Activated naive CD8-positive, alpha-beta T cell treated with anti-CD3 and anti-CD28 coated beads, Interleukin-2, amount 50 U/mL, for 24 hours (primary cell): ENCODE results near the gene LRTM2.

Experiments used
- ATAC-seq: fragments of 150-1000 bp; cut with Tn5 transposase; one replicate; pipeline ENCODE4 v1.10.0; 2021
- DNase-seq: peaks from one replicate; pipeline ENCODE4 v3.0.0; 2021
- H3K27ac Mint-ChIP-seq: one replicate; pipeline ENCODE4 v1.8.0; 2021; ENCODE audit warnings: mild to moderate bottlenecking, mixed read lengths
- H3K27me3 Mint-ChIP-seq: one replicate; pipeline ENCODE4 v1.8.0; 2021; ENCODE audit warnings: mixed read lengths
- H3K36me3 Mint-ChIP-seq: one replicate; pipeline ENCODE4 v1.8.0; 2021; ENCODE audit warnings: low read depth, mixed read lengths
- H3K4me1 Mint-ChIP-seq: one replicate; pipeline ENCODE4 v1.8.0; 2021; ENCODE audit warnings: mixed read lengths
- H3K4me3 Mint-ChIP-seq: one replicate; pipeline ENCODE4 v1.8.0; 2021; ENCODE audit warnings: mild to moderate bottlenecking, moderate library complexity, mixed read lengths
- H3K9me3 Mint-ChIP-seq: one replicate; pipeline ENCODE4 v1.8.0; 2021; ENCODE audit warnings: mixed read lengths

Gene LRTM2

DNA sequence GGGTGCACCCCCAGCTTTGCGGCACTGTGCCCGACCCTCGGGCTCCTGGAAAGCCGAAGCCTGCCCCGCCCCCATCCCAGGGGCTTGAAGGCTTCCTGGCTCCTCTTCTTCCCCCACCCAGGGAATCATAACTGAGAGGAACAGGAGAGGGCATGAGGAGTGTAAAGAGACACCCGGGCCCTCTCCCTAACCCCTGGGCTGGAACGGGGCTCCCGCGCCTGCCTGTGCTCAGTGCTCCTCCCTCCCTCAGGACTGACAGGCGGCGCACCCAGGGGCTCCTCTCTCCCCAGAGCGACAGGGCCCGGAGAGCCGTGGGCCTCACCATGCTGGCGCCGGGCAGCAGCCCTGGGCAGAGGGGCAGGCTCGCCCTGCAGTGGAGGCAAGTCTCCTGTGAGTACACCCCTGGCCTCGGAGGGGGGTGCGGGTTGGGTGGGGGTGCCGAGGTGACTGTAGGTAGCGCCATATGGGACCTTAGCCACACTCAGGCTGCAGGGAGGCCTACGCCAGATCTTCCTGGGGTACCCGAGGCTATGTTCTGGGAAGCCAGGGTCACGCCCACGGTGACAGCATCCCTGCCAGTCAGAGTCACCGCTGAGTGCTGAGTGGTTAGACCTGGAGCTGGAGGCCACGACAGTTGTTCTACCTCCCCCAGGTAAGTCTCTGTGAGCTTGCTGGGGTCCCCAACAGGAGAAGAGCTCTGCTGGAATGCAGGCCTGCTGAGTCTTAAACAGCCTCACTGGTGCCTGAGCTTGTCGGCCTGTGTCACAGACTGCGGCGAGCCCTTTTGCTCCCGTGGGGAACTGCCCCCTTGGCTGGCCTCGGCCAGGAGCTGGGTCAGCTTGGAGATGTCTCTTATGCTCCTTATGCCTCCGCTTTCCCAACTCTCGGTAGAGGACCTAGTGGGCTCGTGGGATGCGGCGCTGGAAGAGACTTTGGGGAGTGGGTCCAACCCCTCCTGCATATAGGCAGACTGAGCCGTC is 7.8 kb downstream of the LRTM2 start:
- Mint-ChIP-seq H3K27ac (no peak overlapping the region), H3K4me1 (peaks cover 2% of the 10 kb centered on the region), H3K36me3 (no peaks in the 10 kb centered on the region), H3K9me3 (no peaks in the 10 kb centered on the region), H3K27me3 (peaks cover 23% of the 10 kb centered on the region), H3K4me3 (no peak overlapping the region)
- ATAC-seq (no peak), DNase-seq (no peak)

DNA sequence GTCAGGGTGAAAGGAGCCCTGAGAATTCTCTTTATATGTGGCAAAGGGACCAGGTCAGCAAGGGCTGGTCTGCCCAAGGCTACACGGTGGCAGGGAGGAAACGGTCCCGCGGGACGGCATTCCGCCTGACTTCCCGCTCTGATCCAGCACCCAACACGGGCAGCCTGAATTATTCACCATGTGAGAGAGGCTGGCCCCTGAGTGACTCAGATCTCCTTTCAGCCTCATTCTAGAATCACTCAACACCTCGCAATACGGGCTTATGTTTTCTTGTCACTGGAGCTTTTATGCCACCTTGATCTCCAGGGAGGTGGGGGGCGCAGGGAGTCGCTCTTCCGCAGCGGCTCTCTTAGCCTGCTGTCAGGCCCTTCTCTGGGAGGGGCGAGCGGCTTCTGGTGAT is 8.5 kb downstream of the LRTM2 start:
- Mint-ChIP-seq H3K27me3 (peaks cover 23% of the 10 kb centered on the region), H3K27ac (no peak overlapping the region), H3K4me3 (no peak overlapping the region), H3K9me3 (no peaks in the 10 kb centered on the region), H3K36me3 (no peaks in the 10 kb centered on the region), H3K4me1 (peaks cover 2% of the 10 kb centered on the region)
- DNase-seq (no peak), ATAC-seq (no peak)

DNA sequence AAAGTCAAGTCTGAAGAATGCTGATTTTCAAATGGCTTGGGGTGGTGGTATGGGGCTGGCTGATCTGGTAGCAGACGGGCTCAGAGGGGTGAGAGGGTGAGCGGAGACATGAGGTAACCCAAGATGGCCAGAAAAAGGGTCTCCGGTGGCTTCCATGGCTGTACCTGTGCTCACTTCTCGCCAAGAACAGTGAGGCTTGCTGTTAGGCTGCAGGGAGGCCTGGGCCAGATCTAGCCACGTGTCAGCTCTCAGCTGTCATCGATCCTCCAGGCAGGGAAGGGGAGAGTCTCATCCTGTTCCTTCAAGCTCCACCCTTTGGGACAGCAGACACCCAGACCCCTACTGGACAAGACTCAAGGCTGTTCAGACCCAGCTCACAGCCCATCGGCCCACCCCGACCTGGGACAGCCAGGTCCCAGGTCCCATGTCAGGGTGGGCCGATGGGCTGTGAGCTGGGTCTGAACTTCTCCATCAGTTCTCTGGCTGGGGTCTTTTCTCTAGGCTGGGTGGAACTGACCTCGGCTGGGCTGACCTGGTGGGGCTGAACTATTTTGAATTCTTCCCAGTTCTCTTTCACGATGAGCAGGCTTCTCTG is 9.0 kb downstream of the LRTM2 start:
- no peak overlapping the region for H3K27ac Mint-ChIP-seq
- H3K4me1 Mint-ChIP-seq, result peaks cover 2% of the 10 kb centered on the region
- ATAC-seq, result no peak
- no peaks in the 10 kb centered on the region for H3K9me3 Mint-ChIP-seq
- DNase-seq, result no peak
- no peaks in the 10 kb centered on the region for H3K36me3 Mint-ChIP-seq
- peaks cover 25% of the 10 kb centered on the region for H3K27me3 Mint-ChIP-seq
- H3K4me3 Mint-ChIP-seq, result no peak overlapping the region

DNA sequence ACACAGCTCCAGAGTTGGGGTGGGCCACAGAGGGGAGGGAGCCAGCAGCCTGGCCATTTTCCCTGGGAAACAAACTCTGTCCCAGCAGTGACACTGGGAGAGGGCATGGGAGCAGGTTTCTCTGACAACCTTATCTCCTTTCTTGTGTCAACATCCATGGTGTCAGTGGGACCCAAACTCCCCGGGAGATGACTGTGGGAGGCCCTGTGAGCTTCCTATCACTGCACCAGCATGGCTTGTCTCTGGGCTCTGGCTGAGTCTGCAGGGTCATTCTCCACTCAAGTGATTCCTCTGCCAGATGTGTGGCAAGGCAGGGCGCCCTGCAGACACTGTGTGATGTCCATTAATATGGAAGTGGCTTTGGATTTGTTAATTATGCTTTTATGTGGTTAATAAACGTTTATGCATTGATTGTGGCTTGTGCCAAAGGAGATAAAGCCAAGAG is 10.1 kb downstream of the LRTM2 start:
- no peak overlapping the region for H3K4me3 Mint-ChIP-seq
- no peaks in the 10 kb centered on the region for H3K36me3 Mint-ChIP-seq
- no peak for ATAC-seq
- no peaks in the 10 kb centered on the region for H3K9me3 Mint-ChIP-seq
- no peak overlapping the region for H3K27ac Mint-ChIP-seq
- H3K27me3 Mint-ChIP-seq, result peaks cover 29% of the 10 kb centered on the region
- H3K4me1 Mint-ChIP-seq, result peaks cover 2% of the 10 kb centered on the region
- DNase-seq, result no peak

DNA sequence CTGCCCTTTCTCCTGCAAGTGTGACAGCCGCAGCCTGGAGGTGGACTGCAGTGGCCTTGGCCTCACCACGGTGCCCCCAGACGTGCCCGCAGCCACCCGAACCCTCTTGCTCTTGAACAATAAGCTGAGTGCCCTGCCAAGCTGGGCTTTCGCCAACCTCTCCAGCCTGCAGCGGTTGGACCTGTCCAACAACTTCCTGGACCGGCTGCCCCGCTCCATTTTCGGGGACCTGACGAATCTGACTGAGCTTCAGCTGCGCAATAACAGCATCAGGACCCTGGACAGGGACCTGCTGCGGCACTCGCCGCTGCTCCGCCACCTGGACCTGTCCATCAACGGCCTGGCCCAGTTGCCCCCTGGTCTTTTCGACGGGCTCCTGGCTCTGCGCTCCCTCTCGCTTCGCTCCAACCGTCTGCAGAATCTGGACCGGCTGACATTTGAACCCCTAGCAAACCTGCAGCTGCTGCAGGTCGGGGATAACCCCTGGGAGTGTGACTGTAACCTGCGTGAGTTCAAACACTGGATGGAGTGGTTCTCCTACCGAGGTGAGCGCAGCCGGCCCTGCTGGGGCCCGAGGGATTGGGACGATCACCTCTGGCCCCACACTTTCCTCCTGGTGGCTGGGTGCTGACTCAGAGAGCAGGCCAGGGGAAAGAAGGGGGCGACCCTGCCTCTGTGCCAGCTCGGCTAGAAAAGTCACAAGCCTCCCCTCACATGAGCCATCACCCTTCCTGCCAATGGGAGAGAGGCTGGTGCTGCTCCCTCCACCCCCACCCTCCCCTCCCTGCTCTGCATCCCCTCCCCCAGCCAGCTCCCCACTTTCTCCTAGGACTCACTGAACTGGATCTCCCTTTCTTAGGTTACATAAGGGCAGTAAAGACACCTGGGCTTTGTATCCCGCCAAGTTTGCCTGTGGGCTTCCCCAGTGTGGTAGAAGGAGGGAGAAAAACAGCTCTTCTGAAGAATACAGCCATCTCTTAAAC is 10.9 kb downstream of the LRTM2 start:
- Mint-ChIP-seq H3K27ac (no peak overlapping the region), H3K27me3 (peaks cover 29% of the 10 kb centered on the region), H3K4me3 (no peak overlapping the region), H3K9me3 (no peaks in the 10 kb centered on the region), H3K4me1 (peaks cover 2% of the 10 kb centered on the region), H3K36me3 (no peaks in the 10 kb centered on the region)
- no peak for ATAC-seq
- peak; percentile 25 for DNase-seq

DNA sequence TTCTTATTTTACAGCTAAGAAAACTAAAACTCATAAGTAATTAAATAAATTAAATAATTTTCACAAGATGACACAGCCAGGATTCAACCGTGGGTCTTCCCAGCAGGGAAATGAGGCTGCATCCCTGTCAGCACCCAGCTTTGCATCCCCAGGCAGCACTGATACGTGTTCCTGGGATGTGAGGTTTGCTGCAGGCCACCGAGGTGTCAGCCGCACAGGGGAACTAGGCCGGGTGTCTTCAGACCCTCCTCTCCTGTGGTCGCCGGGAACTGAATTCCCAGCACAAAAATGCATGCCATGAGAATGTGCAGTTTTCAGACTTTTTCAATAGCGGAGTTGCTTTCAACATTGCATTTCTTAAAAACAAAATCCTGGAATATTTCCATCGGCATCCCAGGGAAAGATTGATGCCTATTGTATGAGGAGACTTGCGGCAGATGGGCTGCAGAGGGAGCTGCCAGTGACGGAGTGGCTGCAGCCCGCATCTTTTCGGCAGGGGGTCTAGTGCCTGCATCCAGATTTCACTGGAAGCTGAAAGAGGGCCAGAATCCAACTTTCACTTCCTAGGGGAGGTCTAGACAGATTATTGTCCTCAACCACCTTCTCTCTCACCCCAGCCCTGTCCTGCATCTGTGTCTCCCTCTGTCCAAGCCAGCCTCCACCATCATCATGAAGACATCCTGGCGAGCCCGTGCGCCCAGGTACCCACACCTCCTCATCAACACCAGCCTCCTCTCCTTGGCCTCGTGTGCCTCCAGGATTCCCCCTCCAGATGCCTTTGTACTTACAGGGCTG is 12.6 kb downstream of the LRTM2 start:
- DNase-seq, result no peak
- Mint-ChIP-seq H3K27me3 (peaks cover 29% of the 10 kb centered on the region), H3K4me3 (no peak overlapping the region), H3K9me3 (no peaks in the 10 kb centered on the region), H3K4me1 (peaks cover 2% of the 10 kb centered on the region), H3K36me3 (no peaks in the 10 kb centered on the region), H3K27ac (no peak overlapping the region)
- no peak for ATAC-seq

DNA sequence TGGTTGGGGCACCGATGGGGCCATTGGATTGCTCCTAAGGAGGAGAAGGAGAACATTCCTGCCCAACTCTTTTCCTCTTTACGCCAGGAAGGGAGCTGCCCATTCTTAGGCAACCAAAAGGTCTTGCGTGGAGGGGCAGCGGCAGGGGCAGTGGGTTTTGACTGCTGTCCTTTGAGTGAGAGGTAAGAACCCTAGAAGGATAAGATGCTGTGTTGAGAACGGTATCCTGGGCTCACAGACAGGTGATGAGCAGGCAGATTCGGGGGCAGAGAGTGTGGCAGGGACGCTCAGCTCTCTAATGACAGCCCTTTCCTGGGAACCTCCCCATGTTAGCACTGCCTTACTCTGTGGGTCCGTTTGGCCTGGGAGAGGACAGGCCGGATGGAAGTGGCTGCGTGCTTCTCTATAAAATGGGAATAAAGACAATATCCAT is 13.2 kb downstream of the LRTM2 start:
- no peak for DNase-seq
- Mint-ChIP-seq H3K4me1 (peaks cover 2% of the 10 kb centered on the region), H3K27ac (no peak overlapping the region), H3K4me3 (no peak overlapping the region), H3K27me3 (peaks cover 29% of the 10 kb centered on the region), H3K9me3 (no peaks in the 10 kb centered on the region), H3K36me3 (no peaks in the 10 kb centered on the region)
- no peak for ATAC-seq

DNA sequence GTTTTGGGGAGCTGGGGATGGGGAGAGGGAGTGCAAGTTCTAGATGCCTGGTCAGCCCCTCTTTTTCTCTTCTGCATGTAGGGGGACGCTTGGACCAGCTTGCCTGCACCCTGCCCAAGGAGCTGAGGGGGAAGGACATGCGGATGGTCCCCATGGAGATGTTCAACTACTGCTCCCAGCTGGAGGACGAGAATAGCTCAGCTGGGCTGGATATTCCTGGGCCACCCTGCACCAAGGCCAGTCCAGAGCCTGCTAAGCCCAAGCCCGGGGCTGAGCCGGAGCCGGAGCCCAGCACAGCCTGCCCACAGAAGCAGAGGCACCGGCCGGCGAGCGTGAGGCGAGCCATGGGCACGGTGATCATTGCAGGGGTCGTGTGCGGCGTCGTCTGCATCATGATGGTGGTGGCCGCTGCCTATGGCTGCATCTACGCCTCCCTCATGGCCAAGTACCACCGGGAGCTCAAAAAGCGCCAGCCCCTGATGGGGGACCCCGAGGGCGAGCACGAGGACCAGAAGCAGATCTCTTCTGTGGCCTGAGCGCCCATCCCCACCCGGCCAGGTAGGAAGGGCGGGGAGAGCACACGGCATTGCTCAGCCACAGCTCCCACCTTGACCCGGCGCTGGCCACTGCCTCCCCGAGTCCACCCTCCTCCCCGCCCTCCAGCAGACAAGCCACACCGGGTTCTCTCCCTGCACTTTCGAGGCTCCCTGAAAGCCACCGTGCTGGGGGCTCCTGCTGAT is 14.0 kb downstream of the LRTM2 start:
- Mint-ChIP-seq H3K27me3 (peaks cover 29% of the 10 kb centered on the region), H3K4me3 (no peak overlapping the region), H3K9me3 (no peaks in the 10 kb centered on the region), H3K4me1 (peaks cover 2% of the 10 kb centered on the region), H3K36me3 (no peaks in the 10 kb centered on the region), H3K27ac (no peak overlapping the region)
- DNase-seq (no peak), ATAC-seq (no peak)

DNA sequence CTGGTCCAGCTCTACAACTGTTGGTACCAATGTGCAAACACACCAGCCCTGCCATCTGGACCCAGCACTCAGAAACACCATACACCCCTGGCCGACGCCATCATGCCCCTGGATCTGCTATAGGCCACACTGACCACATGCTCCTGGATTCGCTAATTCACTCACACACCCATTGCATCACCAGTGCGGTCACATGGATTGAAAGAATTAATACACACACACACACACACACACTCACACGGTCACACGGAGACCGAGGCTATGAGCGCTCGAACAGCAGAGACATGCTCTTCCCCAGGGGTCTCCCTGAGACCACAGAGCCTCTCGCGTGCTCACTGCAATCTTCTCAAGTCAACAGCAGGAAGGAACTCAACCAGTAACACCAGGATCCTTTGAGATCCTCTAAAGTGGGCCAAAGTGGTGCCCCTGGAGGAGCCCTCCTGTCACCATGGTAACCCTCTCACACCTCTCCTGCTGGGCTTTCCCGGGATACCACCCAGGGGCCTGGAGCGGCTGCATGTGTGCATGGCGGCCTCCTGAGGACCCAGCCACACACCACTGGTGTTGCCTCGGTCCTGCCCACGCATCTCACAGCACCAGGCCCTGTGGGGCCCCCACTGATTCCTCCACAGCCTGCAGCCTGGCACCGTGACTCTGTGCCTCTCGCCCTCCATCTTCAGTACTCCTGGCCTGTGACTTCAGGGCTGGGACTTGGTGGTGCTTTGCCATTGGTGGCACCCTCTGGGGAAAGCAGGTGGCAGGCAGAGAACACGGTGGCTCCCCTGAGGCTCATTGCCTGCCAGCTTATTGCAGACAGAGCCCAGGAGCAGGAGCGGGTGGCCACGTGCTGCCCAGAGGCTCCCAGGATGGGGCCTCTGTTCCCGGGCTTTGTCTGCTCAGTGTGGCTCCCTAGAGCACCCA is 15.1 kb downstream of the LRTM2 start:
- no peaks in the 10 kb centered on the region for H3K36me3 Mint-ChIP-seq
- peaks cover 2% of the 10 kb centered on the region for H3K4me1 Mint-ChIP-seq
- DNase-seq, result no peak
- peaks cover 23% of the 10 kb centered on the region for H3K27me3 Mint-ChIP-seq
- no peak overlapping the region for H3K4me3 Mint-ChIP-seq
- H3K27ac Mint-ChIP-seq, result no peak overlapping the region
- H3K9me3 Mint-ChIP-seq, result no peaks in the 10 kb centered on the region
- ATAC-seq, result no peak

DNA sequence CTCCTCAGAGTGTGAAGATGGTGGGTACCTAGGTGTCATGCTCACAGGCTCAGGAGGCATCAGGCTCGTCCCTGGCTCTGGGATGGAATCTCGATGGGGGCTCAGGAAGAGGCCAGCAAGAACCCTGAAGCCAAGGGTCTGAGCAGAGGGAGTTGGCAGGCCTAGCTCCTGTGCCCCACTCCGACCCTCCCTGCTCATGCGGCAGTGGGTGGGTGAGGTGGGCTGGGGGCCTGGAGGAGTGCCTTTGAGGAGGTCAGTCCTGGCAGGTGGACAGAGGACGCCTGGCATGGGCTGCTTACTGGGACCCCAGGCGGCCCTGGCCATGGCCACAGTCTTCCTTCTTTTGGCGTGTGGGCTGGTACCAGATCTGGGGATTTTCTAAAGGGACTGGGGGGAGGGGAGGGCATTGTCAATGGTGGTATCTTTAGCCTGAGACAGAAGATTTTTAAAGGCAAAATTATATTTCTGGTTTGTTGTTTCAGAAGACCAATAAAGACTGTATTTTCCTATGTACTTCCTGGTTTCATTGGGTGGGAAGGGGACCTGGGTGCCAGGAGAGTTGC is 16.0 kb downstream of the LRTM2 start:
- H3K9me3 Mint-ChIP-seq, result no peaks in the 10 kb centered on the region
- H3K36me3 Mint-ChIP-seq, result no peaks in the 10 kb centered on the region
- H3K4me1 Mint-ChIP-seq, result no peaks in the 10 kb centered on the region
- no peak for ATAC-seq
- no peak for DNase-seq
- H3K27me3 Mint-ChIP-seq, result peaks cover 15% of the 10 kb centered on the region
- H3K4me3 Mint-ChIP-seq, result no peak overlapping the region
- no peak overlapping the region for H3K27ac Mint-ChIP-seq

DNA sequence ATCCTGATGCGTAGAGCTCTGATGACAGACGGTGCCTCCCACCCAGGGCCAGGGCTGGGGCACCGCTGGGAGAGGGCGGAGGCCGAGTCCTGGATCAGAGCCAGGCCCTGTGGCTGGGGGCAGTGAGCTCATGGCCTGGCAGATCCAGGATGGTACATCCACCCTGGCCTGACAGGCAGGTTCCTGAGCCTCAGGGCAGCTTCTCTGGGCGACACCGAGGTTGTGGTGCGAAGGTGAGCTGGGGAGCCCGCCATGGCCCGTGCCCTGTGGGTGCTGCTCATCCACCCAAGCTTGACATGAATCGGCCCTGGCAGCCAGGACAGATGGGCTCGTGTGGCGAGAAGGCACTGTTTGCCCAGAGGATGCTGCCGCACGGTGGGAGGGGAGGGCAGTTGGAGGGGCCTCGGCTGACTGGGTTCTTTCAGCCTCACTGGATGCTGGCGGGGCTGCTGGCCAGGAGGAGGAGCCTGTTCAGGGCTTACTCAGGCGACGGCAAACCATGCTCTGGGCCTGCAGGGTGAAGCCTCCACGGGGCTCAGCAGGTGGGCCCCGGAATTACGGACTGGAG is 16.6 kb downstream of the LRTM2 start:
- Mint-ChIP-seq H3K36me3 (no peaks in the 10 kb centered on the region), H3K4me3 (no peak overlapping the region), H3K4me1 (peaks cover 2% of the 10 kb centered on the region), H3K9me3 (no peaks in the 10 kb centered on the region), H3K27me3 (peaks cover 11% of the 10 kb centered on the region), H3K27ac (no peak overlapping the region)
- DNase-seq (no peak), ATAC-seq (no peak)
